WTC11 (cell line): Measurements from ENCODE around the gene OAF. TPM values are rescaled to one million over a fixed set of nuclear protein-coding genes. Genes with fewer than 3 reads are reported as not detected.

Experiments
- ATAC-seq: fragments of 200-7000 bp; cut with Tn5 transposase; 2 replicates; pipeline ENCODE4 v1.10.0; 2021; ENCODE audit warnings: mild to moderate bottlenecking, moderate library complexity
- Bru-seq: library from RNA; stranded (reverse); fragments of 400-500 nt; gene quantifications from one replicate; lab custom pipeline; 2021; lab: Mats Ljungman, UMichigan
- CTCF ChIA-PET: fragments of 300-600 bp; sonication (Branson Sonifier 250); formaldehyde crosslinking; loops from one replicate; lab custom pipeline; 2021; ENCODE audit warnings: antibody characterized with exemption; lab: Charles Lee
- POLR2A ChIA-PET: fragments of 350-600 bp; sonication (Branson Sonifier 250); formaldehyde crosslinking; loops from one replicate; lab custom pipeline; 2021; ENCODE audit warnings: antibody characterized with exemption; lab: Charles Lee
- DNase-seq: peaks from one replicate; pipeline ENCODE4 v3.0.0; 2021; ENCODE audit warnings: low spot score
- H3K27ac Mint-ChIP-seq: 2 replicates; pipeline ENCODE4 v1.8.0; 2021; ENCODE audit warnings: mixed read lengths
- H3K27me3 Mint-ChIP-seq: 2 replicates; pipeline ENCODE4 v1.8.0; 2021; ENCODE audit warnings: low read depth, mild to moderate bottlenecking, moderate library complexity, mixed read lengths
- H3K36me3 Mint-ChIP-seq: 2 replicates; pipeline ENCODE4 v1.8.0; 2021; ENCODE audit warnings: mixed read lengths
- H3K4me1 Mint-ChIP-seq: 2 replicates; pipeline ENCODE4 v1.8.0; 2022; ENCODE audit warnings: mixed read lengths
- H3K4me3 Mint-ChIP-seq: 2 replicates; pipeline ENCODE4 v1.8.0; 2021; ENCODE audit warnings: mild to moderate bottlenecking, moderate library complexity, mixed read lengths
- H3K9me3 Mint-ChIP-seq: 2 replicates; pipeline ENCODE4 v1.8.0; 2021; ENCODE audit warnings: mixed read lengths
- ATF6 ChIP-seq: sonication (generic); formaldehyde crosslinking; IDR thresholded peaks from 2 replicates; pipeline ENCODE4 v1.8.1; 2023; ENCODE audit warnings: mild to moderate bottlenecking, missing genetic modification reagents
- CDX4 ChIP-seq: fragments of 250-450 bp; sonication (Bioruptor Pico); IDR thresholded peaks from 2 replicates; pipeline ENCODE4 v1.9.0; 2021; ENCODE audit warnings: moderate library complexity, mild to moderate bottlenecking, inconsistent platforms, borderline replicate concordance
- CTCF ChIP-seq: fragments of 200-600 bp; IDR thresholded peaks from 2 replicates; pipeline ENCODE4 v1.8.0; 2022; ENCODE audit warnings: antibody characterized with exemption
- FOXP1 ChIP-seq: sonication (generic); formaldehyde crosslinking; IDR thresholded peaks from 2 replicates; pipeline ENCODE4 v1.8.0; 2022; ENCODE audit warnings: missing genetic modification reagents, mild to moderate bottlenecking, moderate library complexity, borderline replicate concordance
- KAT7 ChIP-seq: sonication (generic); formaldehyde crosslinking; IDR thresholded peaks from 2 replicates; pipeline ENCODE4 v1.8.1; 2023; ENCODE audit warnings: missing genetic modification reagents, mild to moderate bottlenecking, borderline replicate concordance
- MAX ChIP-seq: sonication (generic); formaldehyde crosslinking; IDR thresholded peaks from 2 replicates; pipeline ENCODE4 v1.8.0; 2022; ENCODE audit warnings: mild to moderate bottlenecking, missing genetic modification reagents
- NFE2L1 ChIP-seq: sonication (generic); formaldehyde crosslinking; IDR thresholded peaks from 2 replicates; pipeline ENCODE4 v1.8.1; 2023; ENCODE audit warnings: missing genetic modification reagents
- NFYB ChIP-seq: sonication (generic); formaldehyde crosslinking; conservative IDR thresholded peaks from 2 replicates; pipeline ENCODE4 v1.8.0; 2022; ENCODE audit warnings: low read depth, missing genetic modification reagents
- NR3C1 ChIP-seq: sonication (generic); formaldehyde crosslinking; conservative IDR thresholded peaks from 2 replicates; pipeline ENCODE4 v1.8.1; 2023; ENCODE audit warnings: low read depth, mild to moderate bottlenecking, missing genetic modification reagents
- PRRX2 ChIP-seq: fragments of 250-450 bp; sonication (Bioruptor Pico); IDR thresholded peaks from 2 replicates; pipeline ENCODE4 v1.8.0; 2021; ENCODE audit warnings: mild to moderate bottlenecking
- RORB ChIP-seq: fragments of 250-450 bp; sonication (Bioruptor Pico); IDR thresholded peaks from 2 replicates; pipeline ENCODE4 v1.9.0; 2021; ENCODE audit warnings: mild to moderate bottlenecking
- SOX15 ChIP-seq: fragments of 250-450 bp; sonication (Bioruptor Pico); IDR thresholded peaks from 2 replicates; pipeline ENCODE4 v1.9.0; 2021; ENCODE audit warnings: mild to moderate bottlenecking
- SP1 ChIP-seq: sonication (generic); formaldehyde crosslinking; conservative IDR thresholded peaks from 2 replicates; pipeline ENCODE4 v1.8.1; 2022; ENCODE audit warnings: missing genetic modification reagents
- TEAD4 ChIP-seq: sonication (generic); formaldehyde crosslinking; IDR thresholded peaks from 2 replicates; pipeline ENCODE4 v1.8.0; 2022; ENCODE audit warnings: mild to moderate bottlenecking, missing genetic modification reagents
- ZNF219 ChIP-seq: sonication (generic); formaldehyde crosslinking; IDR thresholded peaks from 2 replicates; pipeline ENCODE4 v1.8.0; 2023; ENCODE audit warnings: missing genetic modification reagents, mild to moderate bottlenecking, borderline replicate concordance
- ZNF317 ChIP-seq: sonication (generic); formaldehyde crosslinking; IDR thresholded peaks from 2 replicates; pipeline ENCODE4 v1.8.1; 2023; ENCODE audit warnings: low read depth, mild to moderate bottlenecking, moderate library complexity, missing genetic modification reagents, borderline replicate concordance
- ZNF416 ChIP-seq: fragments of 250-450 bp; sonication (Bioruptor Pico); IDR thresholded peaks from 2 replicates; pipeline ENCODE4 v1.9.0; 2021; ENCODE audit warnings: mild to moderate bottlenecking, inconsistent platforms
- ZNF423 ChIP-seq: fragments of 250-450 bp; sonication (Bioruptor Pico); IDR thresholded peaks from 2 replicates; pipeline ENCODE4 v2.1.2; 2022; ENCODE audit warnings: mild to moderate bottlenecking, moderate library complexity
- ZNF671 ChIP-seq: fragments of 250-450 bp; sonication (Bioruptor Pico); IDR thresholded peaks from 2 replicates; pipeline ENCODE4 v1.8.0; 2021; ENCODE audit warnings: mild to moderate bottlenecking
- long read RNA-seq, 3 experiments: library from RNA in 1 of 3; library from capped mRNA in 1 of 3; library from polyadenylated mRNA in 1 of 3; unstranded in 2 of 3; stranded (forward) in 1 of 3; transcript quantifications; one replicate each; pipeline ENCODE4 v2.0.0, GENCODE V29; 2021
- total RNA-seq: library from RNA; stranded (reverse); gene quantifications from 3 replicates; pipeline ENCODE4 v1.2.3, GENCODE V29; 2021
- TF ChIP-seq, protein P1 (sequence below): sonication (generic); formaldehyde crosslinking; IDR thresholded peaks from 2 replicates; pipeline ENCODE4 v1.8.0; 2023; ENCODE audit warnings: missing genetic modification reagents
- TF ChIP-seq, protein P2 (sequence below): sonication (generic); formaldehyde crosslinking; IDR thresholded peaks from 2 replicates; pipeline ENCODE4 v1.8.0; 2022; ENCODE audit warnings: mild to moderate bottlenecking, missing genetic modification reagents
- TF ChIP-seq, protein P3 (sequence below): sonication (generic); formaldehyde crosslinking; IDR thresholded peaks from 2 replicates; pipeline ENCODE4 v1.8.0; 2022; ENCODE audit warnings: mild to moderate bottlenecking, missing genetic modification reagents
- TF ChIP-seq, protein P4 (sequence below): sonication (generic); formaldehyde crosslinking; IDR thresholded peaks from 2 replicates; pipeline ENCODE4 v1.8.0; 2022; ENCODE audit warnings: missing genetic modification reagents

Gene OAF
- 3.2 to 5.6 TPM (median 4.2 TPM) in 3 replicates for total RNA-seq
- percentile 34 among the genes with signal in this experiment for Bru-seq, nascent RNA
- long read RNA-seq, experiment 1, transcript OAF-201 (4 exons, 2,525 nt): major isoform, 21 of 22 reads
- long read RNA-seq, experiment 1, partial matches to known transcripts: 0 of 22 reads
- long read RNA-seq, experiment 1, other reads (novel, unspliced or antisense): 0 of 22 reads
- long read RNA-seq, experiment 2, partial matches to known transcripts: 1 of 5 reads
- long read RNA-seq, experiment 2, other reads (novel, unspliced or antisense): 1 of 5 reads
- long read RNA-seq, experiment 3, partial matches to known transcripts: 1 of 1 reads
- long read RNA-seq, experiment 3, other reads (novel, unspliced or antisense): 0 of 1 reads

DNA sequence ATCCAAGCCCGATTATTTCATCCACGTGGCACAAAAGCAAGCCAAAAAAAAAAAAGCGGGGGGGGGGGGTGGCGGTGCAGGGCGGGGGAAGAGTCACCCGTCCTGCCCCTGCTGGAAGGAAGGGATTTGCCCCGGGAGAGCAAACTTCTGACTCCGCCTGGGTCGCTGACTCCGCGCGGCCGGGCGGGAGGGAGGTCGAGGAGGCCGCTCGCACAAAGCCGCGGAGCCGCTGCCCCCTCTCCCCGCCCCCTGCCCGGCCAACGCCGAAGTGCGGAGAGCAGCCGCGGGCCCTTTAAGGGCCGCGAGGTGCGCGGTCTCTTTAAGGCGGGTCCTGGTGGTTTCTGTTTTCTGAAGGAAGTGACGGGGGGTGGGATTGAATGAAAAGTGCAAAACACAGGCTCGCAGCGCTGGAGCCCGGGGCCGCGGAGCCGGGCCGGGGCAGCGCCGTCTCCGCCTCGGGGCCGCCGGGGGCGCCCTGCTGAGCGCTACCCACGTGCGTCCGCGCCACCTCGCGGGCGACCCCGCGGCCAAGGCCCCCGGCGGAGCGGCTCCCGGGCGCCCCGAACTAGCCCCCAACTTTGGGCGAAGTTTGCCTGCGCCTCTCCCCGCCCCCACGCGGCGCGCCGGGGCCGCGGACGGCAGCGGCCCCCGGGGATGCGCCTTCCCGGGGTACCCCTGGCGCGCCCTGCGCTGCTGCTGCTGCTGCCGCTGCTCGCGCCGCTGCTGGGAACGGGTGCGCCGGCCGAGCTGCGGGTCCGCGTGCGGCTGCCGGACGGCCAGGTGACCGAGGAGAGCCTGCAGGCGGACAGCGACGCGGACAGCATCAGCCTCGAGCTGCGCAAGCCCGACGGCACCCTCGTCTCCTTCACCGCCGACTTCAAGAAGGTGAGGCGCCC, at the start of gene OAF:
TSS of gene OAF (plus strand) at position 407 of the 896 bp plus-strand sequence. CDS start at position 655, 248 bp downstream.
- DNase-seq (peak; percentile 87), ATAC-seq (peak; percentile 85)
- Mint-ChIP-seq H3K27me3 (peaks cover 94% of the 10 kb centered on the region), H3K27ac (no peak within 1 kb of the TSS), H3K36me3 (no peaks in the 10 kb centered on the region), H3K9me3 (no peaks in the 10 kb centered on the region), H3K4me3 (peak within 1 kb of the TSS; percentile 79), H3K4me1 (peaks cover 26% of the 10 kb centered on the region)
- POLR2A ChIA-PET: no interaction called here
- CTCF ChIA-PET: interaction anchor here (1.6 to 5.0 kb wide), 4 partner anchors 30 to 42 kb away, joined by 4 to 28 read pairs (median 10); no protein-coding TSS in a partner anchor
- TF ChIP-seq ZNF671 (CRISPR knock-in tag) (no peak), TEAD4 (CRISPR knock-in tag) (no peak), ZNF416 (CRISPR knock-in tag) (no peak), MAX (no peak), KAT7 (0 out of 2 replicates have a peak, but pooled peaks have one; percentile 42), RORB (CRISPR knock-in tag) (no peak), ZNF219 (CRISPR knock-in tag) (no peak), SP1 (CRISPR knock-in tag) (no peak), ZNF317 (CRISPR knock-in tag) (no peak), NR3C1 (CRISPR knock-in tag) (no peak), NFYB (CRISPR knock-in tag) (no peak), CDX4 (no peak), PRRX2 (CRISPR knock-in tag) (no peak), NFE2L1 (0 out of 2 replicates have a peak, but pooled peaks have one; percentile 43), FOXP1 (CRISPR knock-in tag) (no peak; the same call in 1 of the 2 replicates), CTCF (no peak), ATF6 (CRISPR knock-in tag) (no peak), SOX15 (CRISPR knock-in tag) (no peak), ZNF423 (CRISPR knock-in tag) (peak; percentile 21; the same call in 1 of the 2 replicates)
- TF ChIP-seq, protein P1, sequence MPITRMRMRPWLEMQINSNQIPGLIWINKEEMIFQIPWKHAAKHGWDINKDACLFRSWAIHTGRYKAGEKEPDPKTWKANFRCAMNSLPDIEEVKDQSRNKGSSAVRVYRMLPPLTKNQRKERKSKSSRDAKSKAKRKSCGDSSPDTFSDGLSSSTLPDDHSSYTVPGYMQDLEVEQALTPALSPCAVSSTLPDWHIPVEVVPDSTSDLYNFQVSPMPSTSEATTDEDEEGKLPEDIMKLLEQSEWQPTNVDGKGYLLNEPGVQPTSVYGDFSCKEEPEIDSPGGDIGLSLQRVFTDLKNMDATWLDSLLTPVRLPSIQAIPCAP (CRISPR knock-in tag): no peak
- TF ChIP-seq, protein P2, sequence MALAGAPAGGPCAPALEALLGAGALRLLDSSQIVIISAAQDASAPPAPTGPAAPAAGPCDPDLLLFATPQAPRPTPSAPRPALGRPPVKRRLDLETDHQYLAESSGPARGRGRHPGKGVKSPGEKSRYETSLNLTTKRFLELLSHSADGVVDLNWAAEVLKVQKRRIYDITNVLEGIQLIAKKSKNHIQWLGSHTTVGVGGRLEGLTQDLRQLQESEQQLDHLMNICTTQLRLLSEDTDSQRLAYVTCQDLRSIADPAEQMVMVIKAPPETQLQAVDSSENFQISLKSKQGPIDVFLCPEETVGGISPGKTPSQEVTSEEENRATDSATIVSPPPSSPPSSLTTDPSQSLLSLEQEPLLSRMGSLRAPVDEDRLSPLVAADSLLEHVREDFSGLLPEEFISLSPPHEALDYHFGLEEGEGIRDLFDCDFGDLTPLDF: no peak
- TF ChIP-seq, protein P3, sequence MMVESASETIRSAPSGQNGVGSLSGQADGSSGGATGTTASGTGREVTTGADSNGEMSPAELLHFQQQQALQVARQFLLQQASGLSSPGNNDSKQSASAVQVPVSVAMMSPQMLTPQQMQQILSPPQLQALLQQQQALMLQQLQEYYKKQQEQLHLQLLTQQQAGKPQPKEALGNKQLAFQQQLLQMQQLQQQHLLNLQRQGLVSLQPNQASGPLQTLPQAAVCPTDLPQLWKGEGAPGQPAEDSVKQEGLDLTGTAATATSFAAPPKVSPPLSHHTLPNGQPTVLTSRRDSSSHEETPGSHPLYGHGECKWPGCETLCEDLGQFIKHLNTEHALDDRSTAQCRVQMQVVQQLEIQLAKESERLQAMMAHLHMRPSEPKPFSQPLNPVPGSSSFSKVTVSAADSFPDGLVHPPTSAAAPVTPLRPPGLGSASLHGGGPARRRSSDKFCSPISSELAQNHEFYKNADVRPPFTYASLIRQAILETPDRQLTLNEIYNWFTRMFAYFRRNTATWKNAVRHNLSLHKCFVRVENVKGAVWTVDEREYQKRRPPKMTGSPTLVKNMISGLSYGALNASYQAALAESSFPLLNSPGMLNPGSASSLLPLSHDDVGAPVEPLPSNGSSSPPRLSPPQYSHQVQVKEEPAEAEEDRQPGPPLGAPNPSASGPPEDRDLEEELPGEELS: peak; percentile 82; the same call in 1 of the 2 replicates
- TF ChIP-seq, protein P4, sequence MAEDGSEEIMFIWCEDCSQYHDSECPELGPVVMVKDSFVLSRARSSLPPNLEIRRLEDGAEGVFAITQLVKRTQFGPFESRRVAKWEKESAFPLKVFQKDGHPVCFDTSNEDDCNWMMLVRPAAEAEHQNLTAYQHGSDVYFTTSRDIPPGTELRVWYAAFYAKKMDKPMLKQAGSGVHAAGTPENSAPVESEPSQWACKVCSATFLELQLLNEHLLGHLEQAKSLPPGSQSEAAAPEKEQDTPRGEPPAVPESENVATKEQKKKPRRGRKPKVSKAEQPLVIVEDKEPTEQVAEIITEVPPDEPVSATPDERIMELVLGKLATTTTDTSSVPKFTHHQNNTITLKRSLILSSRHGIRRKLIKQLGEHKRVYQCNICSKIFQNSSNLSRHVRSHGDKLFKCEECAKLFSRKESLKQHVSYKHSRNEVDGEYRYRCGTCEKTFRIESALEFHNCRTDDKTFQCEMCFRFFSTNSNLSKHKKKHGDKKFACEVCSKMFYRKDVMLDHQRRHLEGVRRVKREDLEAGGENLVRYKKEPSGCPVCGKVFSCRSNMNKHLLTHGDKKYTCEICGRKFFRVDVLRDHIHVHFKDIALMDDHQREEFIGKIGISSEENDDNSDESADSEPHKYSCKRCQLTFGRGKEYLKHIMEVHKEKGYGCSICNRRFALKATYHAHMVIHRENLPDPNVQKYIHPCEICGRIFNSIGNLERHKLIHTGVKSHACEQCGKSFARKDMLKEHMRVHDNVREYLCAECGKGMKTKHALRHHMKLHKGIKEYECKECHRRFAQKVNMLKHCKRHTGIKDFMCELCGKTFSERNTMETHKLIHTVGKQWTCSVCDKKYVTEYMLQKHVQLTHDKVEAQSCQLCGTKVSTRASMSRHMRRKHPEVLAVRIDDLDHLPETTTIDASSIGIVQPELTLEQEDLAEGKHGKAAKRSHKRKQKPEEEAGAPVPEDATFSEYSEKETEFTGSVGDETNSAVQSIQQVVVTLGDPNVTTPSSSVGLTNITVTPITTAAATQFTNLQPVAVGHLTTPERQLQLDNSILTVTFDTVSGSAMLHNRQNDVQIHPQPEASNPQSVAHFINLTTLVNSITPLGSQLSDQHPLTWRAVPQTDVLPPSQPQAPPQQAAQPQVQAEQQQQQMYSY (CRISPR knock-in tag): peak; percentile 19; the same call in 1 of the 2 replicates
